PC-3 (cell line): ENCODE data around the gene FUBP3. TPM values are rescaled to one million over a fixed set of nuclear protein-coding genes. Genes with fewer than 3 reads are reported as not detected.

Experiments
- ATAC-seq: fragments of 200-7000 bp; cut with Tn5 transposase; 2 replicates; pipeline ENCODE4 v1.9.1; 2020; ENCODE audit warnings: mild to moderate bottlenecking, moderate library complexity
- Bru-seq: library from RNA; stranded (reverse); fragments of 400-500 nt; gene quantifications from one replicate; lab custom pipeline; 2021; lab: Mats Ljungman, UMichigan
- BruChase-seq, 2 experiments: library from RNA; stranded (reverse); fragments of 400-500 nt; gene quantifications; one replicate each; lab custom pipeline; 2021; lab: Mats Ljungman, UMichigan
- BruUV-seq: library from RNA; stranded (reverse); fragments of 400-500 nt; replicated peaks from 2 replicates; lab custom pipeline; 2021; lab: Mats Ljungman, UMichigan
- CTCF ChIA-PET: fragments of 300-600 bp; sonication (Branson Sonifier 250); formaldehyde crosslinking; loops from one replicate; lab custom pipeline; 2022; ENCODE audit warnings: antibody characterized with exemption; lab: Charles Lee
- POLR2A ChIA-PET: fragments of 300-600 bp; sonication (Branson Sonifier 250); formaldehyde crosslinking; loops from one replicate; lab custom pipeline; 2022; ENCODE audit warnings: antibody characterized with exemption; ENCODE audit not compliant: unreplicated experiment; lab: Charles Lee
- DNase-seq: peaks from one replicate; pipeline ENCODE4 v3.0.0-alpha.2; 2015
- H2AFZ ChIP-seq: fragments of 300-600 bp; sonication (generic); 2 replicates; pipeline ENCODE4 v1.6.0; 2016; ENCODE audit warnings: antibody characterized with exemption, low read length
- H3F3A ChIP-seq: fragments of 300-600 bp; sonication (generic); one replicate; pipeline ENCODE4 v1.6.0; 2017; ENCODE audit warnings: antibody characterized with exemption, low read length, control low read depth, mild to moderate bottlenecking; ENCODE audit not compliant: unreplicated experiment
- H3K27ac ChIP-seq: fragments of 300-600 bp; sonication (generic); 2 replicates; pipeline ENCODE4 v1.5.1; 2016; ENCODE audit warnings: mild to moderate bottlenecking, low read length
- H3K27me3 ChIP-seq: fragments of 300-600 bp; sonication (generic); 2 replicates; pipeline ENCODE4 v1.6.1; 2016; ENCODE audit warnings: low read length, mixed read lengths
- H3K36me3 ChIP-seq: fragments of 300-600 bp; sonication (generic); 2 replicates; pipeline ENCODE4 v1.6.1; 2016; ENCODE audit warnings: low read depth, mixed run types, low read length, mixed read lengths
- H3K4me1 ChIP-seq: fragments of 300-600 bp; sonication (generic); 2 replicates; pipeline ENCODE4 v1.5.1; 2016; ENCODE audit warnings: low read length; ENCODE audit not compliant: insufficient read depth
- H3K4me2 ChIP-seq: fragments of 300-600 bp; sonication (generic); 2 replicates; pipeline ENCODE4 v1.6.0; 2016; ENCODE audit warnings: low read length
- H3K4me3 ChIP-seq: fragments of 300-600 bp; sonication (generic); 2 replicates; pipeline ENCODE4 v1.5.1; 2016; ENCODE audit warnings: mild to moderate bottlenecking, low read length, mixed read lengths
- H3K79me2 ChIP-seq: fragments of 300-600 bp; sonication (generic); 2 replicates; pipeline ENCODE4 v1.6.1; 2017; ENCODE audit warnings: low read length, mixed read lengths
- H3K9ac ChIP-seq: fragments of 300-600 bp; sonication (generic); 2 replicates; pipeline ENCODE4 v1.6.0; 2016; ENCODE audit warnings: mild to moderate bottlenecking, low read length
- H3K9me2 ChIP-seq: fragments of 300-600 bp; sonication (generic); replicated peaks from 2 replicates; pipeline ENCODE4 v1.6.1; 2016; ENCODE audit warnings: mixed run types, low read length, mixed read lengths
- H3K9me3 ChIP-seq: fragments of 300-600 bp; sonication (generic); 2 replicates; pipeline ENCODE4 v1.6.1; 2016; ENCODE audit warnings: low read length, mixed read lengths
- H4K20me1 ChIP-seq: fragments of 300-600 bp; sonication (generic); 2 replicates; pipeline ENCODE4 v1.6.1; 2016; ENCODE audit warnings: low read length, mixed read lengths
- EZH2 ChIP-seq: fragments of 300-600 bp; sonication (generic); IDR thresholded peaks from one replicate; pipeline ENCODE4 v1.6.1; 2017; ENCODE audit warnings: antibody characterized with exemption, mild to moderate bottlenecking, low read length; ENCODE audit not compliant: unreplicated experiment
- EZH2phosphoT487 ChIP-seq: fragments of 300-600 bp; sonication (generic); IDR thresholded peaks from 2 replicates; pipeline ENCODE4 v1.6.1; 2018; ENCODE audit warnings: mild to moderate bottlenecking, antibody characterized with exemption, low read length, borderline replicate concordance
- intact Hi-C: fragments of 100-400 bp; cut with micrococcal nuclease; formaldehyde crosslinking; loops from 2 replicates; pipeline ENCODE4 v1.9.0; 2023
- long read RNA-seq: library from polyadenylated mRNA; unstranded; transcript quantifications from one replicate; pipeline ENCODE4 v2.0.0, GENCODE V29; 2021; ENCODE audit not compliant: unreplicated experiment
- total RNA-seq: library from RNA; depleted of rRNA; stranded (reverse); fragments of >200 nt; gene quantifications from 2 replicates; pipeline ENCODE4 v1.2.3, GENCODE V29; 2014; rRNA removed
- TF ChIP-seq, protein P1 (sequence below): fragments of 300-600 bp; sonication (generic); conservative IDR thresholded peaks from 2 replicates; pipeline ENCODE4 v1.5.1; 2017; ENCODE audit warnings: antibody characterized with exemption, low read depth, mild to moderate bottlenecking, low read length

FUBP3 gene, protein sequence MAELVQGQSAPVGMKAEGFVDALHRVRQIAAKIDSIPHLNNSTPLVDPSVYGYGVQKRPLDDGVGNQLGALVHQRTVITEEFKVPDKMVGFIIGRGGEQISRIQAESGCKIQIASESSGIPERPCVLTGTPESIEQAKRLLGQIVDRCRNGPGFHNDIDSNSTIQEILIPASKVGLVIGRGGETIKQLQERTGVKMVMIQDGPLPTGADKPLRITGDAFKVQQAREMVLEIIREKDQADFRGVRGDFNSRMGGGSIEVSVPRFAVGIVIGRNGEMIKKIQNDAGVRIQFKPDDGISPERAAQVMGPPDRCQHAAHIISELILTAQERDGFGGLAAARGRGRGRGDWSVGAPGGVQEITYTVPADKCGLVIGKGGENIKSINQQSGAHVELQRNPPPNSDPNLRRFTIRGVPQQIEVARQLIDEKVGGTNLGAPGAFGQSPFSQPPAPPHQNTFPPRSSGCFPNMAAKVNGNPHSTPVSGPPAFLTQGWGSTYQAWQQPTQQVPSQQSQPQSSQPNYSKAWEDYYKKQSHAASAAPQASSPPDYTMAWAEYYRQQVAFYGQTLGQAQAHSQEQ
- total RNA-seq: 53.7 and 59.6 TPM in 2 replicates
- Bru-seq, nascent RNA: percentile 83 among the genes with signal in this experiment
- BruChase-seq, experiment 1, labeled RNA remaining after a 6-hour chase: percentile 84 among the genes with signal in this experiment
- BruChase-seq, experiment 2, labeled RNA remaining after a 2-hour chase: percentile 90 among the genes with signal in this experiment
- long read RNA-seq, transcript FUBP3-201 (19 exons, 3,124 nt): major isoform, 34 of 113 reads
- long read RNA-seq, partial matches to known transcripts: 17 of 113 reads
- long read RNA-seq, other reads (novel, unspliced or antisense): 60 of 113 reads

DNA sequence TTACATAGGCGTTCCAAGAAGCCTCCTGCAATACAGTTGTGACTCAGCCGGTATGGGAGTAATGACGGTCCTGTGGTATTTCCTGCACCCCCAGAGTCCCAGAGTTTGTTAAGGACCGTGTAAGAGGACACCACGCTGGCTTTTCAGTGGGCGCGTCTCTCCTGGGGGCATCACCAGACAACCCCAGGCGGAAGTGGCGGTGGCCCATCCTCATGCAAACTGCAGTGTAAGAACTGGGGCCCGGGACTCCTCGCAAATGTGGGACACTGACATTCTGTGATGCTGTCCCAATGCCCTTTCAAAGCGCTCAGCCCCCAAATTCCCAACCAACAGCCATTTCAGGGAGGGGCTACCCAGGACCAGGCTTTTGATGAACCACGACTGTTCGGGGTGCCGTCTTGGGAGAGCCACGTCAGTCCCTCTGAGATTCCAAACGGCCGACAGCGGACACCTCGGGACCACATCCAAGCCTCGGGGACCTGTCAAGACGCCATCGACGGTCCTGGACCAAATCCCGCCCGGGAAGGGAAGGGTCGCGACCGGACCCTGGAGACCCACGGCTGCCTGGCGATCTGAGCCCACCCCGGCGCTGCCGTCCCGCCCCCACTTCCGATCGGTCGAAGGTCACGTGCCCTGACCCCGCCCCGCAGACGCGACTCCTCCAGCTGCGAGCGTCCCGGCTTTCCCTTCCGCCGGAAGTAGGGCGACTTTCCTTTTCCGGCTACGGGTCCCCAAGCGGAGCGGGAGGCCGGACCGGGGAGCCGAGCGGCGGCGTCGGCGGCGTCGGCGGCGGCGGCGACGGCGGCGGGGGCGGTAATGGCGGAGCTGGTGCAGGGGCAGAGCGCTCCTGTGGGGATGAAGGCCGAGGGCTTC lies at the start of gene FUBP3:
FUBP3 (plus strand) TSS at position 713 of the 873 bp plus-strand sequence; CDS start at position 817, 104 bp downstream.
- DNase-seq: peak; percentile 82
- H3K4me2 ChIP-seq: peak within 1 kb of the TSS; percentile 93
- ChIA-PET POLR2A (interaction anchor here (0.7 kb wide), 2 partner anchors 24 to 452 kb away, joined by 13 to 18 read pairs; no protein-coding TSS in a partner anchor), CTCF (no interaction called here)
- H2AFZ ChIP-seq: peak within 1 kb of the TSS; percentile 92
- no peak for TF ChIP-seq EZH2phosphoT487
- TF ChIP-seq EZH2: no peak
- TF ChIP-seq, protein P1, sequence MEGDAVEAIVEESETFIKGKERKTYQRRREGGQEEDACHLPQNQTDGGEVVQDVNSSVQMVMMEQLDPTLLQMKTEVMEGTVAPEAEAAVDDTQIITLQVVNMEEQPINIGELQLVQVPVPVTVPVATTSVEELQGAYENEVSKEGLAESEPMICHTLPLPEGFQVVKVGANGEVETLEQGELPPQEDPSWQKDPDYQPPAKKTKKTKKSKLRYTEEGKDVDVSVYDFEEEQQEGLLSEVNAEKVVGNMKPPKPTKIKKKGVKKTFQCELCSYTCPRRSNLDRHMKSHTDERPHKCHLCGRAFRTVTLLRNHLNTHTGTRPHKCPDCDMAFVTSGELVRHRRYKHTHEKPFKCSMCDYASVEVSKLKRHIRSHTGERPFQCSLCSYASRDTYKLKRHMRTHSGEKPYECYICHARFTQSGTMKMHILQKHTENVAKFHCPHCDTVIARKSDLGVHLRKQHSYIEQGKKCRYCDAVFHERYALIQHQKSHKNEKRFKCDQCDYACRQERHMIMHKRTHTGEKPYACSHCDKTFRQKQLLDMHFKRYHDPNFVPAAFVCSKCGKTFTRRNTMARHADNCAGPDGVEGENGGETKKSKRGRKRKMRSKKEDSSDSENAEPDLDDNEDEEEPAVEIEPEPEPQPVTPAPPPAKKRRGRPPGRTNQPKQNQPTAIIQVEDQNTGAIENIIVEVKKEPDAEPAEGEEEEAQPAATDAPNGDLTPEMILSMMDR: no peak
- ATAC-seq: peak; percentile 89
- no peaks in the 10 kb centered on the region for H3K9me3 ChIP-seq
- H3K4me3 ChIP-seq: peak within 1 kb of the TSS; percentile 97
- H4K20me1 ChIP-seq: 0 out of 2 replicates have a peak, but pooled peaks cover 16% of the 10 kb centered on the region
- intact Hi-C loops: loop anchor here (5.0 kb wide), 1 partner anchor 117 kb away; no protein-coding TSS in a partner anchor
- H3K36me3 ChIP-seq: no peaks in the 10 kb centered on the region; the same call in 1 of the 2 replicates
- H3K4me1 ChIP-seq: peaks cover 17% of the 10 kb centered on the region
- BruUV-seq: TSS peak; percentile 93
- peaks cover 51% of the 10 kb centered on the region for H3K79me2 ChIP-seq
- H3F3A ChIP-seq: no peaks in the 10 kb centered on the region
- peak within 1 kb of the TSS; percentile 80 for H3K27ac ChIP-seq
- no peaks in the 10 kb centered on the region for H3K27me3 ChIP-seq
- H3K9ac ChIP-seq: peak within 1 kb of the TSS; percentile 95
- no peaks in the 10 kb centered on the region for H3K9me2 ChIP-seq

DNA sequence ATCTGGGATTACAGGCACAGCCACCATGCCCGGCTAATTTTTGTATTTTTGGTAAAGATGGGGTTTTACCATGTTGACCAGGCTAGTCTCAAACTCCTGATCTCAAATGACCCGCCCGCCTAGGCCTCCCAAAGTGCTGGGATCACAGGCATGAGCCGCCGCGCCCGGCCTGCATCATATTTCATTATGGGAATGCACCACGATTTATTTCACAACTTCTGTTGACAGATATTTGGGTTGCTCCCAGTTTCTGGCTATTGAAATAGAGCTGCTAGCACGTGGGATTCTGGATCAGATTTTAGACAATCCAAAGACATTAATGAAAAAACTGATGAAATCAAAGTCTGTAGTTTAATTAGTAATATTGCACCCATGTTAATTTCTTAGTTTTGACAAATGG lies 48.4 kb upstream of the FUBP3 start:
- intact Hi-C loops: no loop called here
- Histone ChIP-seq H3K4me2 (no peak overlapping the region), H3K4me1 (no peaks in the 10 kb centered on the region), H2AFZ (no peak overlapping the region), H3K36me3 (no peaks in the 10 kb centered on the region), H4K20me1 (no peaks in the 10 kb centered on the region), H3K27me3 (no peaks in the 10 kb centered on the region), H3K4me3 (no peak overlapping the region), H3K27ac (no peak overlapping the region), H3K9ac (no peak overlapping the region), H3K9me2 (no peaks in the 10 kb centered on the region), H3K9me3 (no peaks in the 10 kb centered on the region), H3K79me2 (no peaks in the 10 kb centered on the region), H3F3A (no peaks in the 10 kb centered on the region)
- DNase-seq (peak; percentile 18), ATAC-seq (no peak)
- CTCF ChIA-PET: no interaction called here
- POLR2A ChIA-PET: no interaction called here
- BruUV-seq: no TSS peak
- TF ChIP-seq EZH2: no peak
- TF ChIP-seq, protein P1: no peak
- TF ChIP-seq EZH2phosphoT487: no peak
